Heart right ventricle (tissue), 16 donors: ENCODE results near the gene ARFGAP3. TPM values are rescaled to one million over a fixed set of nuclear protein-coding genes. Genes with fewer than 3 reads are reported as not detected.

ENCODE experiments used
- ATAC-seq, 8 donors: fragments of 200-7000 bp; cut with Tn5 transposase; one replicate each; pipeline ENCODE4 v1.9.1; 2020; ENCODE audit warnings: mild to moderate bottlenecking in 8 of 8, moderate library complexity in 8 of 8, moderate number of reproducible peaks in 1 of 8
- DNase-seq, 2 donors: peaks; one replicate each; pipeline ENCODE4 v3.0.0-alpha.2; 2020
- H3K27ac ChIP-seq, 10 donors: fragments of 200-600 bp; sonication (generic) in 2 of 10; one replicate each; pipeline versions ENCODE4 v1.5.0 to v1.8.0; 2020 to 2022; ENCODE audit warnings: mild to moderate bottlenecking in 3 of 10
- H3K27me3 ChIP-seq, 7 donors: fragments of 200-600 bp; one replicate each; pipeline ENCODE4 v1.8.0; 2021 to 2022; ENCODE audit warnings: mild to moderate bottlenecking in 2 of 7
- H3K36me3 ChIP-seq, 9 donors: fragments of 200-600 bp; sonication (generic) in 1 of 9; one replicate each; pipeline versions ENCODE4 v1.5.0 to v1.8.0; 2020 to 2022; ENCODE audit warnings: mild to moderate bottlenecking in 2 of 9
- H3K4me1 ChIP-seq, 9 donors: fragments of 200-600 bp; sonication (generic) in 1 of 9; one replicate each; pipeline versions ENCODE4 v1.5.0 to v1.8.0; 2020 to 2022; ENCODE audit warnings: mild to moderate bottlenecking in 4 of 9
- H3K4me3 ChIP-seq, 10 donors: fragments of 200-600 bp; sonication (generic) in 2 of 10; one replicate each; pipeline versions ENCODE4 v1.5.0 to v1.8.0; 2020 to 2022; ENCODE audit warnings: mild to moderate bottlenecking in 7 of 10, moderate library complexity in 2 of 10
- H3K9me3 ChIP-seq, 11 donors: fragments of 200-600 bp in 10 of 11; sonication (generic) in 2 of 11; one replicate each; pipeline versions ENCODE4 v1.5.0 to v1.8.0; 2013 to 2022; ENCODE audit warnings: mild to moderate bottlenecking in 2 of 11, control low read depth in 1 of 11, moderate library complexity in 1 of 11
- CTCF ChIP-seq, 9 donors: fragments of 200-600 bp; sonication (generic) in 2 of 9; IDR thresholded peaks; one replicate each; pipeline versions ENCODE4 v1.5.0 to v1.8.0; 2021 to 2022; ENCODE audit warnings: antibody characterized with exemption in 9 of 9, mild to moderate bottlenecking in 5 of 9, moderate library complexity in 1 of 9
- WGBS, 2 donors: extraction: QIAGEN DNeasy Blood & Tissue Kit; methylation state at CpG; one replicate each; pipeline ENCODE4 v1.1.7; 2013; ENCODE audit warnings: inconsistent platforms in 1 of 2; 5-methylcytosine and 5-hydroxymethylcytosine counted together
- intact Hi-C, 10 donors: fragments of 100-400 bp; cut with DNase I; formaldehyde crosslinking; loops; one replicate each; pipeline versions ENCODE4 v1.11.1 to v1.14.2; 2022
- polyA plus RNA-seq, 2 donors: library from polyadenylated mRNA; stranded (reverse); fragments of 200-250 nt; gene quantifications; one replicate each; pipeline ENCODE4 v1.2.3, GENCODE V29; 2013
- total RNA-seq, 10 donors: library from RNA; stranded (reverse); fragmentation: NEBNext Ultra II Directional in 3 of 10; extraction: Animal tissue kit (Norgen Biotek cat#: 25700) in 3 of 10; gene quantifications; one replicate each; pipeline versions ENCODE4 v1.2.1 to v1.2.4, GENCODE V29; 2021 to 2023
- donor health status: Arrhythmogenic right ventricular cardiomyopathy.
- donor health status: ischemic (EF 13 %, LVEDD 7.1; RV severe dilation, severe dysfunction).
- donor health status: healthy with polysubstance abuse.
- donor health status: DM: no; HTN: yes; CAD: no.
- donor health status: DM: no; HTN: no; CAD: no.
- donor health status: ischemic (EF 25% LVEDD 6.9; RV normal size, moderate dysfunction).
- donor health status: ischemic (EF 25% LVEDD 5.7; RV mildly dilated, moderate dysfunction).
- donor health status: healthy.
- donor health status: DM: yes; HTN: yes; CAD: no.
- donor health status: Ischemic cardiomyopathy.
- donor health status: ischemic (EF 35%, LVEDD 5.7; RV mildly dilated, moderate dysfunction).
- donor health status: nonischemic (EF 11% LVEDD 7.7; RV severe dilation, severe dysfunction).
- donor health status: DM: yes; HTN: yes; CAD: no.
- donor health status: PGD.
- donor health status: ischemic (EF 29% LVEDD 5.4; RV normal size, mild dysfunction).
- donor health status: nonischemic (EF 23%, LVEDD 6.1; RV moderate dilation, normal function).

ARFGAP3 gene
- total and polyA plus RNA-seq, 12 donors = 10.6 to 29.4 (median 23.2) TPM

GRCh38 chr22:42847110-42847509, 10.0 kb downstream of the ARFGAP3 start:
- Histone ChIP-seq H3K27ac (no peak overlapping the region), H3K4me3 (no peak overlapping the region), H3K27me3 (no peaks in the 10 kb centered on the region), H3K4me1 (peaks cover 0 to 29% (median 8%) of the 10 kb centered on the region in 9 donors), H3K36me3 (peaks cover 0 to 59% (median 13%) of the 10 kb centered on the region in 9 donors), H3K9me3 (no peaks in the 10 kb centered on the region)
- intact Hi-C loops = no loop called here
- WGBS, 2 donors = 96 to 98% methylated on average over 3 of the region's 3 CpGs
- ATAC-seq (no peak), DNase-seq (no peak)
- TF ChIP-seq CTCF (IDR thresholded peaks at IDR 0.05) = no peak

- H3K36me3 ChIP-seq = peaks cover 0 to 78% (median 25%) of the 10 kb centered on the region in 9 donors
- TF ChIP-seq CTCF (IDR thresholded peaks at IDR 0.05) = no peak
- intact Hi-C loops = no loop called here
- ATAC-seq = peak in 2 of 8 donors; percentile 46 to 80
- no peaks in the 10 kb centered on the region for H3K27me3 ChIP-seq
- peaks cover 0 to 23% (median 8%) of the 10 kb centered on the region in 9 donors for H3K4me1 ChIP-seq
- H3K4me3 ChIP-seq = no peak overlapping the region
- H3K27ac ChIP-seq = peak overlapping the region in 1 of 10 donors; percentile 66
- DNase-seq = no peak
- no peaks in the 10 kb centered on the region for H3K9me3 ChIP-seq
- 57 to 71% methylated on average over 4 of the region's 4 CpGs for WGBS, 2 donors
Measured at GRCh38 chr22:42844756-42845155, 12.3 kb downstream of the ARFGAP3 start.

GRCh38 chr22:42842658-42843370, 14.3 kb downstream of the ARFGAP3 start:
- ATAC-seq = peak in 1 of 8 donors; percentile 30
- WGBS, 2 donors = 94 to 96% methylated on average over 14 of the region's 14 CpGs
- TF ChIP-seq CTCF (IDR thresholded peaks at IDR 0.05) = no peak
- Histone ChIP-seq H3K36me3 (peaks cover 0 to 97% (median 25%) of the 10 kb centered on the region in 9 donors), H3K4me3 (no peak overlapping the region), H3K4me1 (peaks cover 0 to 16% (median 0%) of the 10 kb centered on the region in 9 donors), H3K27ac (no peak overlapping the region), H3K27me3 (no peaks in the 10 kb centered on the region), H3K9me3 (no peaks in the 10 kb centered on the region)
- DNase-seq = no peak
- intact Hi-C loops = no loop called here

GRCh38 chr22:42841444-42841843, 15.6 kb downstream of the ARFGAP3 start:
- intact Hi-C loops = no loop called here
- H3K4me3 ChIP-seq = no peak overlapping the region
- no peak overlapping the region for H3K27ac ChIP-seq
- ATAC-seq (no peak), DNase-seq (no peak)
- H3K36me3 ChIP-seq = peaks cover 0 to 100% (median 31%) of the 10 kb centered on the region in 9 donors
- WGBS, 2 donors = 58 to 69% methylated on average over 3 of the region's 3 CpGs
- no peak for TF ChIP-seq CTCF (IDR thresholded peaks at IDR 0.05)
- no peaks in the 10 kb centered on the region for H3K27me3 ChIP-seq
- no peaks in the 10 kb centered on the region for H3K9me3 ChIP-seq
- peaks cover 0 to 16% (median 0%) of the 10 kb centered on the region in 9 donors for H3K4me1 ChIP-seq
